NCI-H510A treated with DMSO at 0.1 percent for 48 hours (cell line): ENCODE measurements around the gene TENT4B.

ENCODE experiments used
- DNase-seq: peaks from one replicate; lab custom pipeline; 2025; lab: John Stamatoyannopoulos, UW

TENT4B gene

GRCh38 chr16:50271148-50272041 lies 118.3 kb downstream of the TENT4B start:
- no peak for DNase-seq

DNA sequence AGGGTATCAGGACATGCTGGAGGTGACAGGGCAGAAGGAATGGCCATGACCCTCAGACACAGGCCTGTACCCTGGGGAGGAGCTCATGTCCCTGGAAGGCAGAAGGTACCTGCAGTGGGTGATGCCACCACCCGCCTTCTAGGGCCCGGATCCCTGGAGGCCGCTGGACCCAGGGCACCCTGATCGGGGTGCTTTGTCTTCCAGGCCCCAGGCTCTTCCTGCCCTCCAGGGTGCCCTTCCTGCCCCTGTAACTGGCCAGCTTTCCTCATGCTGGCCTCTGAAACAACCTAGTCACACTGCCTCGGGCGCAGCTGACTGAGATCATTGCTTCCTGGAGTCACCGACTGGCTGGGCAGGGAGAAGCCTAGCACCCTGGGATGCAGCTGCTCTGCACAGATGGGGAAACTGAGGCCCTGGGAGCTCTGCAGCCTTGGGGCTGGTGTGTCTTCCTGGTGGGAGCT lies 119.0 kb downstream of the TENT4B start:
- no peak for DNase-seq

GRCh38 chr16:50272687-50273381 lies 119.7 kb downstream of the TENT4B start:
- no peak for DNase-seq

DNA sequence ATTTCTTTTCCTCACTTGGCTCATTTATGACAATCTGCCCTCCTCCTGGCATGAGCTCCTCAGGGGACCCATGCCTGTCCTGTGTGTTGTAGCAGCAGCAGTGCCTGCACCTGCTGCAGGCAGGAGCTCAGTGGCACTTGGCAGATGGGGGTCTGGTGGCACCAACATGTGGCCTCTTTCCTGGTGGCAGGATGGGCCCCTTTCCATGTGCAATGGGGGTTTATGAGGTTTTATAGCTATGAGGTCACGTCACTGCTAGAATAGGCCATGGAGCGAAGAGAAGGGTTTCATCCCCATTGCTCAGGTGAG lies 120.2 kb downstream of the TENT4B start:
- DNase-seq: no peak

GRCh38 chr16:50273888-50274325 lies 120.8 kb downstream of the TENT4B start:
- no peak for DNase-seq

GRCh38 chr16:50274326-50275097 lies 121.4 kb downstream of the TENT4B start:
- DNase-seq: no peak

DNA sequence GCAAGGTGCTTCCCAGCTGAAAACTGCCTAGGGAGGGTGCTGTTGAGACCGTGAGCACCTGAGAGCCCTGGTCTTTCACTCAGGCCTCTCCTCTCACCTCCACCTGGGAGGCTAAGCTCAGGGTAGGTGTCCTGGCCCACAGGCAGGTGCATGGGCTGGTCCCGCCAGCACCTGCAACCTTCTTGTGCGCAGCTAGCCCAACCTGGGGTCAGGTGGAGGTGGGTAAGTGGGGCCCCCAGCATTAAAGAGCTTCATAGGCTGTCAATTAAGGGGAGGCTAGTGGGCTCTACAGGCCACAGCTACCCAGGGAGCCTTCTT lies 122.0 kb downstream of the TENT4B start:
- no peak for DNase-seq

GRCh38 chr16:50275428-50276325 lies 122.6 kb downstream of the TENT4B start:
- no peak for DNase-seq

GRCh38 chr16:50276326-50276640 lies 123.2 kb downstream of the TENT4B start:
- no peak for DNase-seq

- DNase-seq: no peak
These were observed 123.9 kb downstream of the TENT4B start for GRCh38 chr16:50276801-50277555.

- DNase-seq: no peak
These were observed 125.1 kb downstream of the TENT4B start for GRCh38 chr16:50278251-50278650.

- DNase-seq: peak; percentile 42
These were observed 126.4 kb downstream of the TENT4B start for GRCh38 chr16:50279504-50279865.

- DNase-seq: no peak
These were observed 127.8 kb downstream of the TENT4B start for GRCh38 chr16:50280932-50281331.
